ENCODE data around the gene SLC25A36. TPM values are rescaled to one million over a fixed set of nuclear protein-coding genes. Genes with fewer than 3 reads are reported as not detected.

SLC25A36 gene
- total RNA-seq, 1 donor from 2014 or later, result 59.1 TPM

DNA sequence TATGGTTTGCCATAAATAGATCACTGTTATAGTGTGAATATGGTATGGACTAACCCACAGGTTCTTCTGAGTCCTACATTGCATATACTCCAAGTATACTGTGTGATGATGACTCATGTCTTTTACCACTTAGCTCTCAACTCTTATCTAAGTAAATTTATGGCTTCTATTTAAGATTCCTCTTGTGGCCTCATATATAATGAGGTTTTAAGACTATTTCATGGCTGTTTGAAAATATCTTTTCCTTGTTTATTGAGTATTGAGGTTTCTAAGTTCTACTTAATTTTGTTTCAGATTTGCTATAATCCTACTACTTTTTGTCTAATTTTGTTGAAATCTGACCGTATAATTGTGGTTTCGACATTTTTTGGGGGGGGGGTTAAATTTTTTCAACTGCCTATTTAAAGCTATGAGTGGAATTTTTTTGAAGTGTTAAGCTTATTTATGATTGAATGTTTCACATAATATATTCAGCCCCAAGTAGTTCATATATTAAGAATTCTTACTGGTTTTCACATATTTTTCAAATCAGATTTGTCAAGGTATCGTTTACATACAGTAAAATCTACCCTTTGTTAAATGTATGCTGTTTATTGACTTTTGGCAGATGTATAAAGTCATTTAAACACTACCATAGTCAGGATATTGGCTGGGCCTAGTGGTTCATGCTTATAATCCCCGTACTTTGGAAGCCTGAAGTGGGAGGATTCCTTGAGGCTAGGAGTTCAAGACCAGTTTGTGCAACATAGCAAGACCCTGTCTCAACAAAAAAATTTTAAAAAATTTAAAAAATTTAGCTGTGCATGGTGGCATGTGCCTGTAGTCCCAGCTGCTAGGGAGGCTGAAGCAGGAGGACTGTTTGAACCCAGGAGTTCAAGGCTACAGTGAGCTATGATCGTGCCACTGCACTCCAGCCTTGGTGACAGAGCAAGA, 11.7 kb downstream of the SLC25A36 start:
- Mint-ChIP-seq H3K4me1 (ENCODE audit: low read depth) (peaks cover 54% of the 10 kb centered on the region), H3K27ac (ENCODE audit: unreplicated experiment) (peak overlapping the region; percentile 62), H3K9me3 (ENCODE audit: low read depth) (no peaks in the 10 kb centered on the region), H3K4me3 (ENCODE audit: unreplicated experiment) (no peak overlapping the region), H3K36me3 (ENCODE audit: low read depth) (peaks cover 2% of the 10 kb centered on the region), H3K27me3 (ENCODE audit: low read depth) (no peaks in the 10 kb centered on the region)
- TF ChIP-seq, protein P1, sequence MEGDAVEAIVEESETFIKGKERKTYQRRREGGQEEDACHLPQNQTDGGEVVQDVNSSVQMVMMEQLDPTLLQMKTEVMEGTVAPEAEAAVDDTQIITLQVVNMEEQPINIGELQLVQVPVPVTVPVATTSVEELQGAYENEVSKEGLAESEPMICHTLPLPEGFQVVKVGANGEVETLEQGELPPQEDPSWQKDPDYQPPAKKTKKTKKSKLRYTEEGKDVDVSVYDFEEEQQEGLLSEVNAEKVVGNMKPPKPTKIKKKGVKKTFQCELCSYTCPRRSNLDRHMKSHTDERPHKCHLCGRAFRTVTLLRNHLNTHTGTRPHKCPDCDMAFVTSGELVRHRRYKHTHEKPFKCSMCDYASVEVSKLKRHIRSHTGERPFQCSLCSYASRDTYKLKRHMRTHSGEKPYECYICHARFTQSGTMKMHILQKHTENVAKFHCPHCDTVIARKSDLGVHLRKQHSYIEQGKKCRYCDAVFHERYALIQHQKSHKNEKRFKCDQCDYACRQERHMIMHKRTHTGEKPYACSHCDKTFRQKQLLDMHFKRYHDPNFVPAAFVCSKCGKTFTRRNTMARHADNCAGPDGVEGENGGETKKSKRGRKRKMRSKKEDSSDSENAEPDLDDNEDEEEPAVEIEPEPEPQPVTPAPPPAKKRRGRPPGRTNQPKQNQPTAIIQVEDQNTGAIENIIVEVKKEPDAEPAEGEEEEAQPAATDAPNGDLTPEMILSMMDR (IDR thresholded peaks at IDR 0.05), result no peak
- no peak for DNase-seq (ENCODE audit: low spot score)

DNA sequence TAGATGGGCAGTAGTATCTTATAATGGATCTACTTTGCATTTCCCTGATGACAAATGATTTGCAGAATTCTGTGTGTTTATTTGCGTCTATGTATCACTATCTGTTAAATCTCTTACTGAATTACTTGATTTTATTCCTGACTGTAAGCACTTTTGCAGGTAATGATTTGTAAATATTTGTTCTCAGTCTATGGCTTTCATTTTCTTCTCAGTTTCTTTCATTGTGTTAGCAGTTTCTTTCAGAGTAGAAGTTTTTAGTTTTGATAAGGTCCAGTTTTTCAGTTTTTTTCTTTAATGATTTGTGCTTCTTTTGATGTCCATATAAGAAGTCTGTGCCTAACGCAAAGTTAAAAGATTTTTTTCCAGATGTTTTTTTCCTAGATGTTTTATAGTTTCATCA, 12.9 kb downstream of the SLC25A36 start:
- no peaks in the 10 kb centered on the region for H3K9me3 Mint-ChIP-seq (ENCODE audit: low read depth)
- no peaks in the 10 kb centered on the region for H3K27me3 Mint-ChIP-seq (ENCODE audit: low read depth)
- DNase-seq (ENCODE audit: low spot score), result no peak
- peaks cover 2% of the 10 kb centered on the region for H3K36me3 Mint-ChIP-seq (ENCODE audit: low read depth)
- no peak overlapping the region for H3K4me3 Mint-ChIP-seq (ENCODE audit: unreplicated experiment)
- TF ChIP-seq, protein P1 (IDR thresholded peaks at IDR 0.05), result no peak
- H3K4me1 Mint-ChIP-seq (ENCODE audit: low read depth), result peaks cover 53% of the 10 kb centered on the region
- H3K27ac Mint-ChIP-seq (ENCODE audit: unreplicated experiment), result no peak overlapping the region

DNA sequence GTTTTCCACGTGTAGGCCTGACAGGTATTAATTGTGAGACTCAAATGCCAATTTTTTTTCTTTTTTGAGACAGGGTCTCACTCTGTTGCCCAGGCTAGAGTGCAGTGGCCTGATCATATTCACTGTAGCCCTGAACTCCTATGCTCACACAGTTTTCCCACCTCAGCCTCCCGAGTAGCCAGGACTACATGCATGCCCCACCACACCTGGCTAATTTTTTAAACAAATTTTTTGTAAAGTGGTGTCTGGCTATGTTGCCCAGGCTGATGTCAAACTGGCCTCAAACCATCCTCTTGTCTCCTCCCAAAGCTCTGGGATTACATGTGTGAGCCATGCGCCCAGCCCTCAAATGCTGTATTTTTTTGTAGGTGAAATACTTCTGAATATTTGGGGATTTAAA, 14.0 kb downstream of the SLC25A36 start:
- no peaks in the 10 kb centered on the region for H3K27me3 Mint-ChIP-seq (ENCODE audit: low read depth)
- peaks cover 6% of the 10 kb centered on the region for H3K36me3 Mint-ChIP-seq (ENCODE audit: low read depth)
- TF ChIP-seq, protein P1 (IDR thresholded peaks at IDR 0.05), result no peak
- H3K9me3 Mint-ChIP-seq (ENCODE audit: low read depth), result no peaks in the 10 kb centered on the region
- H3K27ac Mint-ChIP-seq (ENCODE audit: unreplicated experiment), result no peak overlapping the region
- no peak for DNase-seq (ENCODE audit: low spot score)
- H3K4me1 Mint-ChIP-seq (ENCODE audit: low read depth), result peaks cover 43% of the 10 kb centered on the region
- no peak overlapping the region for H3K4me3 Mint-ChIP-seq (ENCODE audit: unreplicated experiment)

GRCh38 chr3:140956058-140956835, 14.6 kb downstream of the SLC25A36 start:
- no peak overlapping the region for H3K27ac Mint-ChIP-seq (ENCODE audit: unreplicated experiment)
- H3K4me3 Mint-ChIP-seq (ENCODE audit: unreplicated experiment), result no peak overlapping the region
- no peaks in the 10 kb centered on the region for H3K9me3 Mint-ChIP-seq (ENCODE audit: low read depth)
- peaks cover 9% of the 10 kb centered on the region for H3K36me3 Mint-ChIP-seq (ENCODE audit: low read depth)
- TF ChIP-seq, protein P1 (IDR thresholded peaks at IDR 0.05), result no peak
- no peaks in the 10 kb centered on the region for H3K27me3 Mint-ChIP-seq (ENCODE audit: low read depth)
- DNase-seq (ENCODE audit: low spot score), result no peak
- peaks cover 37% of the 10 kb centered on the region for H3K4me1 Mint-ChIP-seq (ENCODE audit: low read depth)

GRCh38 chr3:140972833-140973232, 31.2 kb downstream of the SLC25A36 start:
- Mint-ChIP-seq H3K4me1 (ENCODE audit: low read depth) (no peaks in the 10 kb centered on the region), H3K36me3 (ENCODE audit: low read depth) (peaks cover 13% of the 10 kb centered on the region), H3K9me3 (ENCODE audit: low read depth) (no peaks in the 10 kb centered on the region), H3K27me3 (ENCODE audit: low read depth) (no peaks in the 10 kb centered on the region), H3K27ac (ENCODE audit: unreplicated experiment) (no peak overlapping the region), H3K4me3 (ENCODE audit: unreplicated experiment) (no peak overlapping the region)
- DNase-seq (ENCODE audit: low spot score), result no peak
- TF ChIP-seq, protein P1 (IDR thresholded peaks at IDR 0.05), result peak; percentile 80

All from chondrocyte (in vitro differentiated cells).